GM12878 (cell line): Measurements from ENCODE around the gene PARP8. TPM values are rescaled to one million over a fixed set of nuclear protein-coding genes. Genes with fewer than 3 reads are reported as not detected.

Experiments used
- ATAC-seq: fragments of 200-7000 bp; cut with Tn5 transposase; 3 replicates; pipeline ENCODE4 v1.9.1; 2020; ENCODE audit warnings: mild to moderate bottlenecking, moderate library complexity
- BruUV-seq: library from RNA; stranded (reverse); fragments of 400-500 nt; replicated peaks from 2 replicates; lab custom pipeline; 2021; lab: Mats Ljungman, UMichigan
- CTCF ChIA-PET: fragments of 300-600 bp; sonication (Branson Sonifier 250); formaldehyde crosslinking; extraction: SDS; loops from one replicate; lab custom pipeline; 2021; ENCODE audit warnings: inconsistent platforms; lab: Yijun Ruan, JAX
- POLR2A ChIA-PET: fragments of 350-600 bp; formaldehyde crosslinking; extraction: SDS; loops from one replicate; lab custom pipeline; 2021; ENCODE audit warnings: inconsistent platforms; lab: Charles Lee
- RAD21 ChIA-PET: fragments of 300-600 bp; sonication (Branson Sonifier 250); formaldehyde crosslinking; loops from one replicate; lab custom pipeline; 2023; ENCODE audit warnings: antibody characterized with exemption; ENCODE audit not compliant: unreplicated experiment; lab: Charles Lee
- SMC1A ChIA-PET: fragments of 300-600 bp; sonication (Branson Sonifier 250); formaldehyde crosslinking; loops from one replicate; lab custom pipeline; 2023; ENCODE audit not compliant: unreplicated experiment, uncharacterized antibody; lab: Charles Lee
- DNase-seq: peaks from one replicate; pipeline ENCODE4 v3.0.0-alpha.2; 2011; ENCODE audit warnings: low read depth, low spot score
- FAIRE-seq: peaks from 3 replicates; lab custom pipeline; 2011; peaks lifted over from hg19 to GRCh38; lab: Jason Lieb, UNC
- H2AFZ ChIP-seq: 2 replicates; pipeline ENCODE4 v1.6.0; 2011; ENCODE audit warnings: low read depth, low read length, control low read depth; ENCODE audit not compliant: control insufficient read depth
- H3K27ac ChIP-seq: 2 replicates; pipeline ENCODE4 v1.5.1; 2011; ENCODE audit warnings: control low read depth; ENCODE audit not compliant: control insufficient read depth, insufficient read depth
- H3K27me3 ChIP-seq, 2 experiments: replicated peaks in 1 of 2; 2 replicates each; pipeline versions ENCODE4 v1.6.0 to v1.6.1; 2011; ENCODE audit warnings: low read length in 1 of 2; ENCODE audit not compliant: control insufficient read depth in 2 of 2, insufficient read depth in 2 of 2
- H3K36me3 ChIP-seq, 2 experiments: 2 replicates each; pipeline ENCODE4 v1.5.1; 2011; ENCODE audit warnings: low read length in 1 of 2; ENCODE audit not compliant: control insufficient read depth in 2 of 2, insufficient read depth in 2 of 2
- H3K4me1 ChIP-seq: 2 replicates; pipeline ENCODE4 v1.6.1; 2011; ENCODE audit warnings: mild to moderate bottlenecking, low read length, moderate library complexity, mixed read lengths; ENCODE audit not compliant: control insufficient read depth, insufficient read depth
- H3K4me2 ChIP-seq: 2 replicates; pipeline ENCODE4 v1.6.0; 2011; ENCODE audit warnings: control low read depth; ENCODE audit not compliant: control insufficient read depth, insufficient read depth
- H3K4me3 ChIP-seq: fragments of 200-600 bp; sonication (generic); 2 replicates; pipeline ENCODE4 v1.5.1; 2016
- H3K79me2 ChIP-seq: 2 replicates; pipeline ENCODE4 v1.6.0; 2011; ENCODE audit warnings: low read length; ENCODE audit not compliant: control insufficient read depth, insufficient read depth
- H3K9ac ChIP-seq: 2 replicates; pipeline ENCODE4 v1.8.0; 2011; ENCODE audit warnings: low read length, control low read depth, mixed read lengths; ENCODE audit not compliant: control insufficient read depth, insufficient read depth
- H3K9me3 ChIP-seq: replicated peaks from 3 replicates; pipeline ENCODE4 v1.5.1; 2011; ENCODE audit warnings: mild to moderate bottlenecking, low read length; ENCODE audit not compliant: control insufficient read depth, insufficient read depth
- H4K20me1 ChIP-seq: 2 replicates; pipeline ENCODE4 v1.6.0; 2011; ENCODE audit not compliant: control insufficient read depth, insufficient read depth
- BCL3 ChIP-seq: IDR thresholded peaks from 2 replicates; pipeline ENCODE4 v1.6.1; 2011; ENCODE audit warnings: borderline replicate concordance, low read depth, mild to moderate bottlenecking, moderate library complexity, low read length; ENCODE audit not compliant: insufficient read depth, poor library complexity, severe bottlenecking
- FOXM1 ChIP-seq: IDR thresholded peaks from 2 replicates; pipeline ENCODE4 v1.6.1; 2012; ENCODE audit warnings: low read depth, mild to moderate bottlenecking, inconsistent platforms, low read length, moderate library complexity
- IKZF2 ChIP-seq, 2 experiments: fragments of 450-650 bp; IDR thresholded peaks; 2 replicates each; pipeline ENCODE4 v1.6.1; 2017; ENCODE audit warnings: mild to moderate bottlenecking in 2 of 2, moderate library complexity in 2 of 2
- JUNB ChIP-seq: IDR thresholded peaks from 2 replicates; pipeline ENCODE4 v1.6.1; 2016; ENCODE audit warnings: antibody characterized with exemption, mild to moderate bottlenecking
- LARP7 ChIP-seq: fragments of 450-650 bp; IDR thresholded peaks from 2 replicates; pipeline ENCODE4 v1.6.1; 2017; ENCODE audit warnings: mild to moderate bottlenecking
- MXI1 ChIP-seq: fragments of 150-350 bp; IDR thresholded peaks from 2 replicates; pipeline ENCODE4 v1.6.1; 2011; ENCODE audit warnings: low read depth, mild to moderate bottlenecking, inconsistent platforms, low read length, improper control_type of control experiment
- PAX5 ChIP-seq: IDR thresholded peaks from 2 replicates; pipeline ENCODE4 v1.6.1; 2011; ENCODE audit warnings: low read depth, low read length, borderline replicate concordance
- POLR2AphosphoS5 ChIP-seq: IDR thresholded peaks from 2 replicates; pipeline ENCODE4 v1.6.1; 2011; ENCODE audit warnings: mild to moderate bottlenecking, low read length, inconsistent platforms
- SKIL ChIP-seq: fragments of 450-650 bp; IDR thresholded peaks from 2 replicates; pipeline ENCODE4 v1.6.1; 2017; ENCODE audit warnings: mild to moderate bottlenecking, low read depth, inconsistent platforms; ENCODE audit not compliant: poor library complexity, severe bottlenecking
- SMAD1 ChIP-seq: fragments of 450-650 bp; IDR thresholded peaks from 2 replicates; pipeline ENCODE4 v1.6.1; 2018; ENCODE audit warnings: mild to moderate bottlenecking, low read depth; ENCODE audit not compliant: partially characterized antibody
- SMC3 ChIP-seq: IDR thresholded peaks from 2 replicates; pipeline ENCODE4 v1.6.1; 2011; ENCODE audit warnings: low read length, improper control_type of control experiment, borderline replicate concordance
- SP1 ChIP-seq: IDR thresholded peaks from one replicate; pipeline ENCODE4 v1.6.1; 2011; ENCODE audit warnings: low read depth, low read length
- SREBF1 ChIP-seq: IDR thresholded peaks from 2 replicates; pipeline ENCODE4 v1.6.1; 2012; ENCODE audit warnings: mild to moderate bottlenecking, low read length
- SRF ChIP-seq, 2 experiments: IDR thresholded peaks; 2 replicates each; pipeline ENCODE4 v1.6.1; 2011; ENCODE audit warnings: low read depth in 2 of 2, low read length in 2 of 2, mild to moderate bottlenecking in 1 of 2, moderate library complexity in 1 of 2
- YY1 ChIP-seq: IDR thresholded peaks from 2 replicates; pipeline ENCODE4 v1.6.1; 2011; ENCODE audit warnings: low read depth, mild to moderate bottlenecking, low read length
- WGBS: methylation state at CpG from one replicate; pipeline ENCODE4 v1.1.6; 2016; ENCODE audit warnings: low lambda C conversion rate; ENCODE audit not compliant: insufficient replicate concordance, insufficient coverage; ENCODE audit errors: missing lambda C conversion rate; 5-methylcytosine and 5-hydroxymethylcytosine counted together
- in situ Hi-C: fragments of 300-500 bp; cut with MboI; formaldehyde crosslinking; loops from 9 replicates; pipeline ENCODE4 v1.14.3; 2018; ENCODE audit warnings: mixed read lengths
- intact Hi-C: fragments of 100-400 bp; cut with micrococcal nuclease; formaldehyde crosslinking; loops from one replicate; pipeline ENCODE4 v1.14.2; 2022; ENCODE audit not compliant: unreplicated experiment
- polyA plus RNA-seq, 11 experiments: library from polyadenylated mRNA; depleted of rRNA in 4 of 11; unstranded in 6 of 11; stranded (reverse) in 5 of 11; fragments of >200 nt; fragmentation: Nextera tagmentation in 4 of 11; fragmentation: Illumina TruSeq in 1 of 11; extraction: Ambion mirVana in 4 of 11; extraction: Trizol in 1 of 11; gene quantifications; 1 replicate in 1 of 11; 2 replicates in 10 of 11; pipeline versions ENCODE4 v1.2.1 to v1.2.3, GENCODE V29; 2011 to 2016; ENCODE audit warnings: inconsistent platforms in 2 of 11, missing spikeins in 2 of 11, low read depth in 1 of 11
- total RNA-seq, 4 experiments: library from RNA; depleted of rRNA in 3 of 4; stranded (reverse); fragments of >200 nt in 3 of 4; fragmentation: Illumina TruSeq in 1 of 4; extraction: Trizol in 1 of 4; gene quantifications; 2 replicates each; pipeline versions ENCODE4 v1.2.1 to v1.2.3, GENCODE V29; 2013 to 2021

The PARP8 gene
- total and polyA plus RNA-seq, 10 of the 15 experiments (the other 5 are each of a cell fraction or from before 2014, with no cell fraction given) = 9.1 to 65.2 (median 20.6) TPM

GRCh38 chr5:50667653-50668595 lies 1.5 kb downstream of the PARP8 start:
- intact Hi-C loops = loop anchor here (1.0 to 5.0 kb wide), 5 partner anchors 43 to 221 kb away; no protein-coding TSS in a partner anchor
- Histone ChIP-seq H2AFZ (peak overlapping the region; percentile 60), H3K27ac (peak overlapping the region; percentile 91), H3K4me2 (peak overlapping the region; percentile 94; the same call in 1 of the 2 replicates), H4K20me1 (no peaks in the 10 kb centered on the region), H3K4me3 (peak overlapping the region; percentile 81), H3K4me1 (peaks cover 4% of the 10 kb centered on the region; the same call in 1 of the 2 replicates), H3K9me3 (no peaks in the 10 kb centered on the region), H3K79me2 (peaks cover 58% of the 10 kb centered on the region), H3K27me3 (no peaks in the 10 kb centered on the region), H3K36me3 (no peaks in the 10 kb centered on the region; a peak in 2 of 4 replicates), H3K9ac (peak overlapping the region; percentile 79)
- ATAC-seq (peak; percentile 84), DNase-seq (peak; percentile 55), FAIRE-seq (no peak)
- CTCF ChIA-PET = interaction anchor here (1.2 to 1.5 kb wide), 3 partner anchors 25 to 101 kb away, joined by 3 to 4 read pairs (median 3); no protein-coding TSS in a partner anchor
- SMC1A ChIA-PET = interaction anchor here (1.5 to 3.3 kb wide), 6 partner anchors 14 to 91 kb away, joined by 5 to 11 read pairs (median 7); no protein-coding TSS in a partner anchor
- no TSS peak for BruUV-seq
- under 1% methylated on average over 37 of the region's 46 CpGs for WGBS
- POLR2A ChIA-PET = interaction anchor here (0.6 to 1.5 kb wide), 9 partner anchors 17 to 222 kb away, joined by 3 to 5 read pairs (median 3); no protein-coding TSS in a partner anchor
- RAD21 ChIA-PET = interaction anchor here (0.9 to 1.5 kb wide), 5 partner anchors 26 to 78 kb away, joined by 3 to 7 read pairs (median 3); no protein-coding TSS in a partner anchor
- in situ Hi-C loops = loop anchor here (10.0 kb wide), 1 partner anchor 233 kb away; no protein-coding TSS in a partner anchor
- TF ChIP-seq SMC3 = peak; percentile 16; the same call in 1 of the 2 replicates
- peak; percentile 86 for TF ChIP-seq YY1
- TF ChIP-seq SRF (IDR thresholded peaks at IDR 0.05; ENCODE audit: low read depth in 2 of 2, low read length in 2 of 2) = 0 out of 4 replicates have a peak, but pooled peaks of 1 of the 2 experiments have one; percentile 36
- 0 out of 2 replicates have a peak, but pooled peaks have one; percentile 14 for TF ChIP-seq PAX5
- TF ChIP-seq BCL3 = peak; percentile 40
- TF ChIP-seq MXI1 = peak; percentile 48; the same call in 1 of the 2 replicates
- peak; percentile 66 for TF ChIP-seq POLR2AphosphoS5
- TF ChIP-seq IKZF2 (IDR thresholded peaks at IDR 0.05) = peak in 1 of 2 experiments; percentile 37; a peak in 1 of 4 replicates
- no peak for TF ChIP-seq SP1
- TF ChIP-seq SREBF1 = no peak
- TF ChIP-seq FOXM1 = peak; percentile 30; the same call in 1 of the 2 replicates
- peak; percentile 83 for TF ChIP-seq SMAD1
- peak; percentile 56 for TF ChIP-seq SKIL
- TF ChIP-seq JUNB = peak; percentile 26
- TF ChIP-seq LARP7 = no peak
